Hematopoietic multipotent progenitor cell treated with erythropoietin and hydrocortisone succinate and interleukin-3 and kit ligand, for 4 days (in vitro differentiated cells): Measurements from ENCODE around the gene EFHD2.
A peak's percentile ranks its signal among the peaks of the same experiment; 100 is the strongest.
"Not testable (repeated sequence)": the region's sequence is repeated elsewhere in the genome, so short reads cannot be mapped to it uniquely, and the experiment has no call there.

Source experiments
- DNase-seq: peaks from one replicate; pipeline ENCODE4 v3.0.0-alpha.2; 2015

The EFHD2 gene

GRCh38 chr1:15409388-15410222 is at the start of gene EFHD2:
EFHD2 (plus strand) TSS chr1:15409888; CDS start chr1:15409972, 84 bp downstream.
- DNase-seq = peak; percentile 93

DNA sequence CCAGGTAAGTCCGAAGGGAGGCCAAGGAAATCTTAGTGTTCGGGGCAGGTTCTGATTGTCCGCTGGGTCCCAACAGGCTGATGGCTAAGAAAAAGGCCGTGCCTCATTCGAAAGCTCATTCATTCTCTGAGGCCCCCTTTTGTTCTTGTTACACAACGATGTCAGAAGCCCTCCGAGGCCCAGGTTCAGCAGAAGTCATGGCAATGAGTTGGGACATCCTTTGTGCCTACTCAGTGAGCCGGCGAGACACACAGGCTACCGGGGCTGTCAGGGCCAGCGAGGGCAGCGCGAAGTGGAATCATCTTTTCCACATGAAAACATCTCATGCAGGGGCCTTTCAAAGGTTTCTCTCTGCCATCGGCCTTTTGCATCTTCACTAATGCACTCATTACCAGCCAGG is 49.0 kb upstream of the EFHD2 start:
- no peak for DNase-seq

DNA sequence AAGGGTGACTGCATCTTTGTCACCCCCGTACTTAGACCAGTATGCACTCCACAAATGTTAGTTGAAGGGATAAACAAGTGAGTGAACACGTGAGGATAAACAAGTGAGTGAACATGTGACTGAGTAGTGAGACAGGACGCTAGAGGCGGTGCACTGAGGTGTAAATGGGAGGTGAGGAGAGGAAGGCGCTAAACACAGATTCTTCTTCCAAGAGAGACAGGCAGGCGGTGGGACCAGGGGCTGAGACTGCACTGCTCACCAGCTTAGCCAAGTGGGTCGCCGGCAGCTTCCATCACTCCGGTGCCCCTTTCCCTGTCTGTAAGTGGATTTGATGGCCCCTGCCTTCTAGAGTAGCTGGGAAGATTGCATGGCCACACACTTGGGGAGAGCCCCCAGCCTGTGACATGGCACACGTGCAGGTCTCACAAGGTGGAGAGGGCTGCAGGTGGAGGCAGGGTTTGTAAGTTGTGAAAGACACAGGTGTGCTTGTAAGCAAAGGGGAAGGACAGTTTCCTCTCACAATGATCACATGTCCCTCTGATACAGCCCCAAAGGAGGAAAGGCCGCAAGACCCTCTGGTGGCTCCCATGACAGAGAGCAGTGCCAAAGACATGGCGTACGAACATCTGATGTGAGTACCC is 47.5 kb upstream of the EFHD2 start:
- no peak for DNase-seq

DNA sequence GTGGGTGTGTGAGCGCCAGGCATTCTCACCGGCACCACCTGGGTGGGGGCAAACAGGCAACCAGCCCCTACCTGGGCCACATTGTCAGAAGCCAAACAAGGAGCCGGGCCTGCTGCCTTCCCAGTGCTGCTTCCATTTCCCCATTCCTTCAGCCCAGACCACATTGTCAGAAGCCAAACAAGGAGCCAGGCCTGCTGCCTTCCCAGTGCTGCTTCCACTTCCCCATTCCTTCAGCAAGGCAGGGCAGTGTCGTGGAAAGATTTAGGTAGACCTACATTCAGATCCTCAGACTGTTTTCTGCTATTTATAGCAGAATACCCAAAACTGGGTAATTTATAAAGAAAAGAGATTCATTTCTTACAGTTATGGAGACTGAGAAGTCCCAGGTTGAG is 47.0 kb upstream of the EFHD2 start:
- DNase-seq = no peak

- peak; percentile 35 for DNase-seq
Observed at GRCh38 chr1:15364740-15365139, 44.9 kb upstream of the EFHD2 start.

- no peak for DNase-seq
Observed at GRCh38 chr1:15368888-15369287, 40.8 kb upstream of the EFHD2 start.

DNA sequence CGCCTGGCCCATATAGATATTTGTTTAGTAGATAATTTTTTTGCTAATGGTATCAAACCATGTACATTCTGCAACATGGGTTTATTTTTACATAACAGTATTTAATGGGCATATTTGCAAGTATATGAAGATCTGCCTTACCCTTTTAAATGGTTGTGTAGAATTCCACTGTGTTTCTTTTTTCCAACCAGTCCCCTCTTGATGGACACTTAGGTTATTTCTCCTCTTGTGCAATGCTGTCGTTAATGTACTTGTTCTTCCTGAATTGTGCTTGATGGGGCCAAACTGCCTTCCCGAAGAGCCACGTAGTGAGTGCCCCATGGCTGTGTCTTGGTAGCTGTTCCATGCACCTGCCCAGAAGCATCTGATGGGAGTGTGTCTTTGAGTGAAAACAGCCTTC is 39.4 kb upstream of the EFHD2 start:
- DNase-seq = no peak

- DNase-seq = no peak
Observed at GRCh38 chr1:15370781-15371520, 38.7 kb upstream of the EFHD2 start.

- peak; percentile 36 for DNase-seq
Observed at GRCh38 chr1:15371610-15372545, 37.8 kb upstream of the EFHD2 start.

GRCh38 chr1:15378729-15379128 is 31.0 kb upstream of the EFHD2 start:
- DNase-seq = no peak

- DNase-seq = not testable (repeated sequence)
Observed at GRCh38 chr1:15379151-15379550, 30.5 kb upstream of the EFHD2 start.

GRCh38 chr1:15380601-15381508 is 28.8 kb upstream of the EFHD2 start:
- no peak for DNase-seq

DNA sequence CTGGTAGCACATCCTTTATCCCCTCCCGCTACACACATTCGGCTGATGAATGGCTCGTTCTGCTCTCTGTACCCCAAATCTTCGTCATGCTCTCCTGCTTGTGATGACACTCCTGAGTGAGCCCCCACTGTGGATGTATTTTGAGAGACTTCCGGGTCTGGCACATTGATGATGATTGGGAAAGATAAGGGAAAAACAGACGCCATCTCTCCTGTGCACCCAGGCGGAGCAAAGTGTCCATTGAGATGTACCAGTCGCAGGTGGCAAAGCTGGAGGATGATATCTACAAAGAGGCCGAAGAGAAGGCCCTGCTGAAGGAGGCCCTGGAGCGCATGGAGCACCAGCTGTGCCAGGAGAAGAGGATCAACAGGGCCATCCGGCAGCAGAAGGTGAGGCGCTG is 27.9 kb upstream of the EFHD2 start:
- DNase-seq = no peak

DNA sequence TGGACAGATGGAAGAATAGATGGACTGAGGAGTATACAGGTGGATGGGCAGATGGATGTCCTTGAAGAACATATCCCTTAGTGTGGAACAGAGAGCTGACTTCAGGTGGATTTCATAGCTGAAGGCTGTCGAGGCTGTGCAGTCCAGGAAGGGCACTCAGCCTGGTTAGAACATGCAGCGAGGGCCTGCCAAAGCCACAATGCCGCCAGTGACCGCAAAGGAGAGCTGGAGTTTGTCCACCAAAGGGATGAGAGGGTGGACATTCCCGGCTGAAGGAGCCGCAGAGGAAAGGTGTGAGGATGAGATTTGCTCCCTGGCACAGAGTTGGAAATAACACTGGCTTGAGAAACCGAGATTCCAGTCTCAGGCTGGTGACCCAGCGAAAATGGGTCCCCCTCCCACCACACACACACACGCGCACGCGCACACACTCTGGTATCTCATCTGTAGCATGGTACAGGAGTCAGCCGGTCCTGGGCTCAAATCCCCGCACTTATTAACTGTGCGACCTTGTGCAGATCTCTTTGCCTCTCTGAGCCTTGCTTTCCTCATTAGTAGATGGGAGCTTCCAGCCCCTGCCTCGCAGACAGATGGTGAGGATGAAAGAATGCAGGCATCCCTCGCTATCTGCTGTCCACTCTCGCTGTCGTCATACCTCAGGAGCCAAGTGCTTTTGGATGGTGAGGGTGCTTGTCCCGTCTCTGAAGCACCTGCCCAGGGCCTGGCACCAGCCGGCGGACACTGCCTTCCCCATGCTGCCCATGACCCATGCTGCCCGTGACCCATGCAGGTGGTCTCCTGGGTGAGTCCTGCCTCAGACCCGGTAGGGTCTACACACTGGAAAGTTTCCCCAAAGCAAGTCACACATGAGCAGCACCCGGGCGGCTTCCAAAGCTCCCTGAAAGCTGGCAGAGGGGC is 26.8 kb upstream of the EFHD2 start:
- DNase-seq = no peak

- DNase-seq = no peak
Observed at GRCh38 chr1:15383810-15384209, 25.9 kb upstream of the EFHD2 start.

GRCh38 chr1:15384301-15384901 is 25.3 kb upstream of the EFHD2 start:
- DNase-seq = peak; percentile 37

DNA sequence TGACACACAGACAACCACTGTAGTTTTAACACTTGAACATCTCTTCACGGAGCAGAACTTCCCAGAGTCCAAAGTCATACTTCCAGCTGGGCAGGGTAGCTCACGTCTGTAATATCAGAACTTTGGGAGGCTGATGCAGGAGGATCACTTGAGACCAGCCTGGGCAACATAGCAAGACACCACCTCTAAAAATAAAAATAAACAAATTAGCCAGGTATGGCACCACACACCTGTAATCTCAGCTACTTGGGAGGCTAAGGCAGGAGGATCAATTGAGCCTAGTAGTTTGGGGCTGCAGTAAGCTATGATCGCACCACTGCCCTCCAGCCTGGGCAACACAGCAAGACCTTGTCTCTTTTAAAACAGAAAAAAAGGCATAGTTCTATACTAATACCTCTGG is 24.3 kb upstream of the EFHD2 start:
- DNase-seq = no peak

DNA sequence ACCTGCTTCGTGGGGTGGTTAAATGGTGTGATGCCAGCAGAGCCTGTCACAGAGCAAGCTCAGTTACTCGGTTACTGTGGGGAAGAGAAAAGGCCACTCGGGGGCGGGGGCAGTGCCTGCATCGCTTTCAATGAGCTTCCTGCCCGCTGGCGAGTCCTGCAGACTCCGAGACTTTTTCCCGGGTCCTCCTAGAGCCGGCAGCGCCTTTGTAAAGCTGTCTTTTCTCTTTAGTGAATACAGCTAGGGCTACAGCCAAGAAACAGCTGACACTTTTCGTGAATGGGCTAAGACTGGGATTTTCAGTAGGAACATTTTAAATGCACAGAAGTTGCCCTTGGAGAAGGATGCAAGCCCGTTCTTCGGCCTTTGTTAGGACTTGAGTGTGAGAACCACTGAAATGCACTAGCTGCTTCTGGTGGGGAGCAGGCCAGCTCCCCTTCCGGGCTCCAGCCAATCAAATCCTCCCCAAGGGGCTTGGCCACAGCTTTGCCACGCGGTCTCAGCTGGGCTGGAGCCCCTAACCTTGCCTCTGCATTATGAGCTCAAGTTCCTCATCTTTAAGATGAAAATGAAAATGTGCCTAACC is 23.4 kb upstream of the EFHD2 start:
- peak; percentile 74 for DNase-seq

GRCh38 chr1:15388201-15388880 is 21.3 kb upstream of the EFHD2 start:
- DNase-seq = no peak
